ENCODE measurements around the gene HIP1.
"Not testable (repeated sequence)": the region's sequence is repeated elsewhere in the genome, so short reads cannot be mapped to it uniquely, and the experiment has no call there.

Gene HIP1

GRCh38 chr7:75601539-75601938, 137.2 kb downstream of the HIP1 start:
- no peaks in the 10 kb centered on the region for H3K36me3 ChIP-seq (ENCODE audit: low read length)
- no peaks in the 10 kb centered on the region for H3F3A ChIP-seq (ENCODE audit: insufficient read depth)
- H3K9ac ChIP-seq (ENCODE audit: low read length): no peak overlapping the region
- H3K79me2 ChIP-seq (ENCODE audit: insufficient read depth, low read length): no peaks in the 10 kb centered on the region
- no peaks in the 10 kb centered on the region for H3K27me3 ChIP-seq (ENCODE audit: low read length)
- no peaks in the 10 kb centered on the region for H3K9me3 ChIP-seq (ENCODE audit: insufficient read depth, low read length)
- H3K27ac ChIP-seq (ENCODE audit: low read depth, low read length): no peak overlapping the region
- no peak overlapping the region for H3K4me2 ChIP-seq (ENCODE audit: low read depth, low read length, poor library complexity, severe bottlenecking)
- no peak overlapping the region for H3K4me3 ChIP-seq (ENCODE audit: insufficient read depth, low read length, poor library complexity, severe bottlenecking)
- H3K9me2 ChIP-seq (replicated peaks; ENCODE audit: insufficient read depth, low read length): no peaks in the 10 kb centered on the region
- H4K20me1 ChIP-seq (ENCODE audit: low read depth, low read length): no peaks in the 10 kb centered on the region
- TF ChIP-seq CTCF (IDR thresholded peaks at IDR 0.05; ENCODE audit: insufficient read depth, low read length, poor library complexity, severe bottlenecking) (no peak), EZH2phosphoT487 (conservative IDR thresholded peaks at IDR 0.05; ENCODE audit: low read length) (no peak)
- H2AFZ ChIP-seq (ENCODE audit: low read depth, low read length, severe bottlenecking): no peak overlapping the region

GRCh38 chr7:75600748-75601147, 138.0 kb downstream of the HIP1 start:
- not testable (repeated sequence) for H3K79me2 ChIP-seq (ENCODE audit: insufficient read depth, low read length); H3K9ac ChIP-seq (ENCODE audit: low read length); H3K27me3 ChIP-seq (ENCODE audit: low read length); H3K27ac ChIP-seq (ENCODE audit: low read depth, low read length); H3F3A ChIP-seq (ENCODE audit: insufficient read depth); H2AFZ ChIP-seq (ENCODE audit: low read depth, low read length, severe bottlenecking); H4K20me1 ChIP-seq (ENCODE audit: low read depth, low read length); H3K9me2 ChIP-seq (replicated peaks; ENCODE audit: insufficient read depth, low read length); H3K4me3 ChIP-seq (ENCODE audit: insufficient read depth, low read length, poor library complexity, severe bottlenecking); H3K9me3 ChIP-seq (ENCODE audit: insufficient read depth, low read length); H3K36me3 ChIP-seq (ENCODE audit: low read length); H3K4me2 ChIP-seq (ENCODE audit: low read depth, low read length, poor library complexity, severe bottlenecking)

- Histone ChIP-seq H3K9me2 (replicated peaks; ENCODE audit: insufficient read depth, low read length) (no peaks in the 10 kb centered on the region), H3K36me3 (ENCODE audit: low read length) (no peaks in the 10 kb centered on the region), H3K4me2 (ENCODE audit: low read depth, low read length, poor library complexity, severe bottlenecking) (no peak overlapping the region), H3K9me3 (ENCODE audit: insufficient read depth, low read length) (no peaks in the 10 kb centered on the region), H3K27me3 (ENCODE audit: low read length) (no peaks in the 10 kb centered on the region), H4K20me1 (ENCODE audit: low read depth, low read length) (no peaks in the 10 kb centered on the region), H2AFZ (ENCODE audit: low read depth, low read length, severe bottlenecking) (no peak overlapping the region), H3F3A (ENCODE audit: insufficient read depth) (no peaks in the 10 kb centered on the region), H3K4me3 (ENCODE audit: insufficient read depth, low read length, poor library complexity, severe bottlenecking) (no peak overlapping the region), H3K79me2 (ENCODE audit: insufficient read depth, low read length) (no peaks in the 10 kb centered on the region), H3K9ac (ENCODE audit: low read length) (no peak overlapping the region), H3K27ac (ENCODE audit: low read depth, low read length) (no peak overlapping the region)
- no peak for TF ChIP-seq CTCF (IDR thresholded peaks at IDR 0.05; ENCODE audit: insufficient read depth, low read length, poor library complexity, severe bottlenecking)
- no peak for TF ChIP-seq EZH2phosphoT487 (conservative IDR thresholded peaks at IDR 0.05; ENCODE audit: low read length)
Measured at GRCh38 chr7:75599244-75599781, 139.4 kb downstream of the HIP1 start.

GRCh38 chr7:75596727-75597614, 141.8 kb downstream of the HIP1 start:
- H3K79me2 ChIP-seq (ENCODE audit: insufficient read depth, low read length): no peaks in the 10 kb centered on the region
- no peak overlapping the region for H3K9ac ChIP-seq (ENCODE audit: low read length)
- TF ChIP-seq EZH2phosphoT487 (conservative IDR thresholded peaks at IDR 0.05; ENCODE audit: low read length) (no peak), CTCF (IDR thresholded peaks at IDR 0.05; ENCODE audit: insufficient read depth, low read length, poor library complexity, severe bottlenecking) (no peak)
- no peaks in the 10 kb centered on the region for H3K9me2 ChIP-seq (replicated peaks; ENCODE audit: insufficient read depth, low read length)
- no peak overlapping the region for H2AFZ ChIP-seq (ENCODE audit: low read depth, low read length, severe bottlenecking)
- no peak overlapping the region for H3K27ac ChIP-seq (ENCODE audit: low read depth, low read length)
- no peaks in the 10 kb centered on the region for H3K27me3 ChIP-seq (ENCODE audit: low read length)
- H3K4me2 ChIP-seq (ENCODE audit: low read depth, low read length, poor library complexity, severe bottlenecking): no peak overlapping the region
- no peak overlapping the region for H3K4me3 ChIP-seq (ENCODE audit: insufficient read depth, low read length, poor library complexity, severe bottlenecking)
- no peaks in the 10 kb centered on the region for H3F3A ChIP-seq (ENCODE audit: insufficient read depth)
- H4K20me1 ChIP-seq (ENCODE audit: low read depth, low read length): no peaks in the 10 kb centered on the region
- H3K36me3 ChIP-seq (ENCODE audit: low read length): no peaks in the 10 kb centered on the region
- no peaks in the 10 kb centered on the region for H3K9me3 ChIP-seq (ENCODE audit: insufficient read depth, low read length)

Data from SU-DHL-6 (cell line).